HCT116 (cell line): Measurements from ENCODE around the gene SLC10A3. TPM values are rescaled to one million over a fixed set of nuclear protein-coding genes. Genes with fewer than 3 reads are reported as not detected.

Source experiments
- ATAC-seq: fragments of 200-7000 bp; cut with Tn5 transposase; 2 replicates; pipeline ENCODE4 v1.9.1; 2020; ENCODE audit warnings: mild to moderate bottlenecking, moderate library complexity
- BruUV-seq: library from RNA; stranded (reverse); fragments of 400-500 nt; replicated peaks from 2 replicates; lab custom pipeline; 2021; lab: Mats Ljungman, UMichigan
- CTCF ChIA-PET: fragments of 300-600 bp; sonication (Branson Sonifier 250); formaldehyde crosslinking; loops from one replicate; lab custom pipeline; 2021; ENCODE audit warnings: antibody characterized with exemption; lab: Charles Lee
- POLR2A ChIA-PET: fragments of 300-600, 350-600 bp; sonication (Branson Sonifier 250); formaldehyde crosslinking; loops from one replicate; lab custom pipeline; 2021; ENCODE audit warnings: antibody characterized with exemption; lab: Charles Lee
- RAD21 ChIA-PET, 2 experiments: fragments of 300-600 bp; sonication (Branson Sonifier 250); formaldehyde crosslinking; loops; one replicate each; lab custom pipeline; 2023; ENCODE audit warnings: low total read pairs in 2 of 2; ENCODE audit not compliant: uncharacterized antibody in 2 of 2, unreplicated experiment in 2 of 2, low non-redundant PET in 1 of 2; lab: Charles Lee
- DNase-seq: peaks from one replicate; pipeline ENCODE4 v3.0.0-alpha.2; 2010; ENCODE audit warnings: low read depth, low spot score
- H2AFZ ChIP-seq: fragments of 200-600 bp; shearing (Covaris generic), sonication (generic); 2 replicates; pipeline ENCODE4 v1.6.1; 2017; ENCODE audit warnings: low read depth, mixed run types, mixed read lengths, antibody characterized with exemption, low read length; ENCODE audit not compliant: poor library complexity, severe bottlenecking
- H3K27ac ChIP-seq: 2 replicates; pipeline ENCODE4 v1.5.1; 2012; ENCODE audit warnings: low read depth, low read length
- H3K27me3 ChIP-seq: fragments of 200-600 bp; sonication (generic); 2 replicates; pipeline ENCODE4 v1.6.1; 2016; ENCODE audit warnings: mixed run types, low read length, mixed read lengths; ENCODE audit not compliant: insufficient read depth
- H3K36me3 ChIP-seq, 2 experiments: fragments of 200-500 bp in 1 of 2; fragments of 200-600 bp in 1 of 2; sonication (Bioruptor generic) in 1 of 2; sonication (generic) in 1 of 2; 2 replicates each; pipeline versions ENCODE4 v1.5.1 to v1.6.1; 2014 to 2016; ENCODE audit warnings: low read length in 2 of 2, inconsistent platforms in 1 of 2, mixed read lengths in 1 of 2, mixed run types in 1 of 2; ENCODE audit not compliant: insufficient read depth in 2 of 2, control insufficient read depth in 1 of 2
- H3K4me1 ChIP-seq, 2 experiments: fragments of 200-600 bp in 1 of 2; sonication (generic) in 1 of 2; 2 replicates each; pipeline versions ENCODE4 v1.5.1 to v1.6.1; 2012 to 2017; ENCODE audit warnings: low read length in 2 of 2, inconsistent platforms in 1 of 2, mild to moderate bottlenecking in 1 of 2, mixed read lengths in 1 of 2, mixed run types in 1 of 2, moderate library complexity in 1 of 2; ENCODE audit not compliant: insufficient read depth in 2 of 2, control insufficient read depth in 1 of 2
- H3K4me2 ChIP-seq: fragments of 200-600 bp; sonication (generic); 2 replicates; pipeline ENCODE4 v1.6.1; 2017; ENCODE audit warnings: mixed run types, low read length, mixed read lengths
- H3K4me3 ChIP-seq, 2 experiments: fragments of 200-600 bp in 1 of 2; sonication (generic) in 1 of 2; replicated peaks in 1 of 2; 2 replicates each; pipeline ENCODE4 v1.5.1; 2011 to 2016; ENCODE audit warnings: low read length in 2 of 2, control low read depth in 1 of 2, low read depth in 1 of 2, mild to moderate bottlenecking in 1 of 2, mixed read lengths in 1 of 2, mixed run types in 1 of 2
- H3K79me2 ChIP-seq: fragments of 200-600 bp; sonication (generic); 2 replicates; pipeline ENCODE4 v1.6.1; 2017; ENCODE audit warnings: mild to moderate bottlenecking, mixed run types, low read length, moderate library complexity, mixed read lengths; ENCODE audit not compliant: insufficient read depth
- H3K9ac ChIP-seq: fragments of 200-600 bp; sonication (generic); 2 replicates; pipeline ENCODE4 v1.6.1; 2016; ENCODE audit warnings: low read length, mixed read lengths
- H3K9me2 ChIP-seq: fragments of 200-600 bp; sonication (generic), shearing (Covaris generic); 2 replicates; pipeline ENCODE4 v1.6.1; 2017; ENCODE audit warnings: mixed run types, mild to moderate bottlenecking, moderate library complexity; ENCODE audit not compliant: insufficient read depth
- H3K9me3 ChIP-seq, 2 experiments: fragments of 200-500 bp in 1 of 2; fragments of 200-600 bp in 1 of 2; sonication (Bioruptor generic) in 1 of 2; sonication (generic) in 1 of 2; 2 replicates each; pipeline ENCODE4 v1.6.1; 2014 to 2017; ENCODE audit warnings: low read length in 2 of 2, mixed read lengths in 2 of 2, inconsistent platforms in 1 of 2, low read depth in 1 of 2, mild to moderate bottlenecking in 1 of 2, mixed run types in 1 of 2, moderate library complexity in 1 of 2; ENCODE audit not compliant: control insufficient read depth in 1 of 2, insufficient read depth in 1 of 2
- H4K20me1 ChIP-seq: fragments of 200-600 bp; sonication (generic), shearing (Covaris generic); 2 replicates; pipeline ENCODE4 v1.6.1; 2017; ENCODE audit warnings: mixed run types, mild to moderate bottlenecking, moderate library complexity; ENCODE audit not compliant: insufficient read depth
- CBX3 ChIP-seq: IDR thresholded peaks from 2 replicates; pipeline ENCODE4 v1.6.1; 2012; ENCODE audit warnings: low read depth
- CEBPB ChIP-seq: IDR thresholded peaks from 2 replicates; pipeline ENCODE4 v1.6.1; 2012; ENCODE audit warnings: low read depth
- ELF1 ChIP-seq: IDR thresholded peaks from 2 replicates; pipeline ENCODE4 v1.6.1; 2012; ENCODE audit warnings: low read depth, borderline replicate concordance
- EZH2phosphoT487 ChIP-seq: fragments of 200-600 bp; IDR thresholded peaks from 2 replicates; pipeline ENCODE4 v1.6.1; 2018; ENCODE audit warnings: antibody characterized with exemption, borderline replicate concordance
- FOSL1 ChIP-seq: IDR thresholded peaks from 2 replicates; pipeline ENCODE4 v1.6.1; 2012; ENCODE audit warnings: low read depth
- JUND ChIP-seq: IDR thresholded peaks from 2 replicates; pipeline ENCODE4 v1.6.1; 2012
- MAX ChIP-seq: IDR thresholded peaks from 2 replicates; pipeline ENCODE4 v1.6.1; 2012
- POLR2A ChIP-seq: IDR thresholded peaks from 2 replicates; pipeline ENCODE4 v1.7.0; 2011; ENCODE audit warnings: borderline replicate concordance; ENCODE audit not compliant: insufficient read depth, insufficient read length; ENCODE audit errors: extremely low read depth
- POLR2AphosphoS5 ChIP-seq: IDR thresholded peaks from 2 replicates; pipeline ENCODE4 v1.6.1; 2011; ENCODE audit warnings: mild to moderate bottlenecking, low read depth, low read length, moderate library complexity
- SIN3A ChIP-seq: IDR thresholded peaks from 2 replicates; pipeline ENCODE4 v1.6.1; 2012; ENCODE audit warnings: low read depth
- SP1 ChIP-seq: IDR thresholded peaks from 2 replicates; pipeline ENCODE4 v1.6.1; 2012; ENCODE audit warnings: low read depth
- SRF ChIP-seq: IDR thresholded peaks from 2 replicates; pipeline ENCODE4 v1.6.1; 2012; ENCODE audit warnings: low read depth
- intact Hi-C: fragments of 100-400 bp; cut with micrococcal nuclease; formaldehyde crosslinking; loops from 2 replicates; pipeline ENCODE4 v1.10.0; 2022
- total RNA-seq: library from RNA; stranded (reverse); gene quantifications from one replicate; pipeline ENCODE4 v1.2.1, GENCODE V29; 2021; ENCODE audit not compliant: unreplicated experiment
- TF ChIP-seq, protein P1 (sequence below): IDR thresholded peaks from 2 replicates; pipeline ENCODE4 v1.6.1; 2012
- TF ChIP-seq, protein P2 (sequence below): IDR thresholded peaks from 2 replicates; pipeline ENCODE4 v1.6.1; 2011; ENCODE audit warnings: mild to moderate bottlenecking, low read length, moderate library complexity; ENCODE audit not compliant: insufficient replicate concordance; ENCODE audit errors: extremely low read depth

SLC10A3 gene
- total RNA-seq, 1 experiment from 2014 or later, result 16.2 TPM

DNA sequence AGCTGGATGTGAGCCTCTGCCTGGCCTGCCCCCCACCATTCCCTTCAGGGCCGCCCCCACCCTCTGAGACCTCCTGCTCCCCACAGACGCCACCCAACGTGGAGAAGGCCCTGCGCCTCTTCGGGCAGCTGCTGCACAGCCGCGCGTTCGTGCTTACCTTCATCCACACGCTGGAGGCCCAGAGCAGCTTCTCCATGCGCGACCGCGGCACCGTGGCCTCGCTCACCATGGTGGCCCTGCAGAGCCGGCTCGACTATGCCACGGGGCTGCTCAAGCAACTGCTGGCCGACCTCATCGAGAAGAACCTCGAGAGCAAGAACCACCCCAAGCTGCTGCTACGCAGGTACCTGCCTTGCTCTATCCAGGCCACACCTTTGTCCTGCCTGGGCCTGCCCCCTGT lies 22.2 kb downstream of the SLC10A3 start:
- Histone ChIP-seq H3K9me2 (no peaks in the 10 kb centered on the region), H3K9ac (no peak overlapping the region), H2AFZ (no peak overlapping the region), H3K4me3 (no peak overlapping the region), H3K27me3 (no peaks in the 10 kb centered on the region), H3K27ac (no peak overlapping the region), H4K20me1 (no peaks in the 10 kb centered on the region), H3K4me1 (no peaks in the 10 kb centered on the region), H3K9me3 (no peaks in the 10 kb centered on the region), H3K79me2 (no peaks in the 10 kb centered on the region), H3K36me3 (peaks cover 2 to 4% of the 10 kb centered on the region in 2 experiments; a peak in 1 of 4 replicates), H3K4me2 (no peak overlapping the region)
- ATAC-seq, result no peak
- DNase-seq, result no peak
- TF ChIP-seq CBX3 (no peak), CEBPB (no peak), POLR2AphosphoS5 (no peak), ELF1 (no peak), SIN3A (no peak), FOSL1 (no peak), MAX (no peak)
- TF ChIP-seq, protein P1, sequence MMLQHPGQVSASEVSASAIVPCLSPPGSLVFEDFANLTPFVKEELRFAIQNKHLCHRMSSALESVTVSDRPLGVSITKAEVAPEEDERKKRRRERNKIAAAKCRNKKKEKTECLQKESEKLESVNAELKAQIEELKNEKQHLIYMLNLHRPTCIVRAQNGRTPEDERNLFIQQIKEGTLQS, result no peak
- CTCF ChIA-PET, result no interaction called here
- RAD21 ChIA-PET, result no interaction called here
- POLR2A ChIA-PET, result no interaction called here
- intact Hi-C loops, result no loop called here
- no TSS peak for BruUV-seq

DNA sequence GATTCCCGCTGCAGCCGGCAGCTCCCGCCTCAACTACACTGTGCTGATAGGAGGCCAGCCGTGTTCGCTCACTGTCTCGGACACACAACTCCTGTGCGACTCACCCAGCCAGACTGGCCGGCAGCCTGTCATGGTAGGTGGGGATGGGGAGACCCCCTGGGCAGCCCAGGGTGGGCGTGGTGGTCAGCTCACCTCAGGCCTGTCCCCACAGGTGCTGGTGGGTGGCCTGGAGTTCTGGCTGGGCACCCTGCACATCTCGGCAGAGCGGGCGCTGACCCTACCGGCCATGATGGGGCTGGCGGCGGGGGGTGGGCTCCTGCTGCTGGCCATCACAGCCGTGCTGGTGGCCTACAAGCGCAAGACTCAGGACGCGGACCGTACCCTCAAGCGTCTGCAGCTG lies 22.9 kb downstream of the SLC10A3 start:
- intact Hi-C loops, result no loop called here
- no TSS peak for BruUV-seq
- no peaks in the 10 kb centered on the region for H3K27me3 ChIP-seq
- H3K9me2 ChIP-seq, result no peaks in the 10 kb centered on the region
- H3K27ac ChIP-seq, result no peak overlapping the region
- no peaks in the 10 kb centered on the region for H3K4me1 ChIP-seq
- no peaks in the 10 kb centered on the region for H3K9me3 ChIP-seq
- H3K79me2 ChIP-seq, result no peaks in the 10 kb centered on the region
- no peak for TF ChIP-seq EZH2phosphoT487
- TF ChIP-seq SRF, result no peak
- TF ChIP-seq JUND, result no peak
- TF ChIP-seq, protein P2, sequence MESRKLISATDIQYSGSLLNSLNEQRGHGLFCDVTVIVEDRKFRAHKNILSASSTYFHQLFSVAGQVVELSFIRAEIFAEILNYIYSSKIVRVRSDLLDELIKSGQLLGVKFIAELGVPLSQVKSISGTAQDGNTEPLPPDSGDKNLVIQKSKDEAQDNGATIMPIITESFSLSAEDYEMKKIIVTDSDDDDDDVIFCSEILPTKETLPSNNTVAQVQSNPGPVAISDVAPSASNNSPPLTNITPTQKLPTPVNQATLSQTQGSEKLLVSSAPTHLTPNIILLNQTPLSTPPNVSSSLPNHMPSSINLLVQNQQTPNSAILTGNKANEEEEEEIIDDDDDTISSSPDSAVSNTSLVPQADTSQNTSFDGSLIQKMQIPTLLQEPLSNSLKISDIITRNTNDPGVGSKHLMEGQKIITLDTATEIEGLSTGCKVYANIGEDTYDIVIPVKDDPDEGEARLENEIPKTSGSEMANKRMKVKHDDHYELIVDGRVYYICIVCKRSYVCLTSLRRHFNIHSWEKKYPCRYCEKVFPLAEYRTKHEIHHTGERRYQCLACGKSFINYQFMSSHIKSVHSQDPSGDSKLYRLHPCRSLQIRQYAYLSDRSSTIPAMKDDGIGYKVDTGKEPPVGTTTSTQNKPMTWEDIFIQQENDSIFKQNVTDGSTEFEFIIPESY, result no peak
- TF ChIP-seq SIN3A, result no peak
- no peak for TF ChIP-seq FOSL1
- no peak for TF ChIP-seq CBX3
- TF ChIP-seq, protein P1, result no peak
- TF ChIP-seq SP1, result no peak
- TF ChIP-seq MAX, result no peak
- no peak for TF ChIP-seq POLR2A
- TF ChIP-seq, all 23 proteins: peak for 0
- H3K9ac ChIP-seq, result no peak overlapping the region
- H3K4me2 ChIP-seq, result no peak overlapping the region
- peaks cover 2 to 4% of the 10 kb centered on the region in 2 experiments; a peak in 1 of 4 replicates for H3K36me3 ChIP-seq
- H4K20me1 ChIP-seq, result no peaks in the 10 kb centered on the region
- H3K4me3 ChIP-seq, result no peak overlapping the region
- POLR2A ChIA-PET, result no interaction called here
- DNase-seq (no peak), ATAC-seq (no peak)
- CTCF ChIA-PET, result no interaction called here
- H2AFZ ChIP-seq, result no peak overlapping the region
- RAD21 ChIA-PET, result no interaction called here
